Astrocyte (in vitro differentiated cells and primary cell): ENCODE measurements around the gene RITA1.

Experiments
- EZH2 ChIP-seq: IDR thresholded peaks from 2 replicates; pipeline ENCODE4 v1.6.1; 2012; ENCODE audit warnings: mild to moderate bottlenecking, low read length, inconsistent platforms; ENCODE audit not compliant: insufficient read depth
- TF ChIP-seq, protein P1 (sequence below): IDR thresholded peaks from 2 replicates; pipeline ENCODE4 v1.5.1; 2011; ENCODE audit warnings: low read depth, mild to moderate bottlenecking, inconsistent platforms, low read length, moderate library complexity; ENCODE audit not compliant: insufficient read depth

DNA sequence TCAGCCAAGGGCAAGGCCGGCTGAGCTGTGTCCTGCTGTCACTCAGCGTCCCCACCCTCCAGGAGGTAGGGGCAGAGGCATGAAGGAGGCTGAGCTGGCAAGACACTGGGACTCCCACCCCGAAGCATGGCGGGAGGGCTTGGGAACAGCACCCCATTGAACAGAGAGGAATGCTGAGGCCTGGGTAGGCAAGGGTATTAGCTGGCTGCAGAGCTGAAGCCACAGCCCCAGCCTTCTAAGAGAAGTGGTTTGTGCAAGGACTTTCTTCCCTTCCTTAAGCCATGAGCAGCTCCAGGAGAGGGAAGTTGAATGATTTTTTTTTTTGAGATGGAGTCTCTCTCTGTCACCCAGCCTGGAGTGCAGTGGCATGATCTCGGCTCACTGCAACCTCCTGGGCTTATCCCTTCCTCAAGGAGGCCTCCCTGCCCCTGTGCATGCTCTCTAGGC lies 42.6 kb upstream of the RITA1 start:
- TF ChIP-seq, protein P1, sequence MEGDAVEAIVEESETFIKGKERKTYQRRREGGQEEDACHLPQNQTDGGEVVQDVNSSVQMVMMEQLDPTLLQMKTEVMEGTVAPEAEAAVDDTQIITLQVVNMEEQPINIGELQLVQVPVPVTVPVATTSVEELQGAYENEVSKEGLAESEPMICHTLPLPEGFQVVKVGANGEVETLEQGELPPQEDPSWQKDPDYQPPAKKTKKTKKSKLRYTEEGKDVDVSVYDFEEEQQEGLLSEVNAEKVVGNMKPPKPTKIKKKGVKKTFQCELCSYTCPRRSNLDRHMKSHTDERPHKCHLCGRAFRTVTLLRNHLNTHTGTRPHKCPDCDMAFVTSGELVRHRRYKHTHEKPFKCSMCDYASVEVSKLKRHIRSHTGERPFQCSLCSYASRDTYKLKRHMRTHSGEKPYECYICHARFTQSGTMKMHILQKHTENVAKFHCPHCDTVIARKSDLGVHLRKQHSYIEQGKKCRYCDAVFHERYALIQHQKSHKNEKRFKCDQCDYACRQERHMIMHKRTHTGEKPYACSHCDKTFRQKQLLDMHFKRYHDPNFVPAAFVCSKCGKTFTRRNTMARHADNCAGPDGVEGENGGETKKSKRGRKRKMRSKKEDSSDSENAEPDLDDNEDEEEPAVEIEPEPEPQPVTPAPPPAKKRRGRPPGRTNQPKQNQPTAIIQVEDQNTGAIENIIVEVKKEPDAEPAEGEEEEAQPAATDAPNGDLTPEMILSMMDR: no peak
- TF ChIP-seq EZH2: no peak
